GM08714 (cell line): ENCODE measurements around the gene TSHZ3.

ENCODE experiments used
- H3K4me3 ChIP-seq: fragments of 200-500 bp; sonication (Bioruptor generic); 2 replicates; pipeline ENCODE4 v1.5.1; 2014; ENCODE audit warnings: mild to moderate bottlenecking, low read length, inconsistent platforms
- ZNF274 ChIP-seq: IDR thresholded peaks from 2 replicates; pipeline ENCODE4 v1.6.1; 2012; ENCODE audit warnings: mild to moderate bottlenecking, low read depth, low read length

TSHZ3 gene

GRCh38 chr19:31351056-31351854, 2.0 kb upstream of the TSHZ3 start:
- no peak for TF ChIP-seq ZNF274
- H3K4me3 ChIP-seq, result peak overlapping the region; percentile 66

- H3K4me3 ChIP-seq, result peak overlapping the region; percentile 66
- no peak for TF ChIP-seq ZNF274
These were observed 1.4 kb upstream of the TSHZ3 start for GRCh38 chr19:31350693-31351055.

- peak overlapping the region; percentile 66 for H3K4me3 ChIP-seq
- no peak for TF ChIP-seq ZNF274
These were observed 927 bp upstream of the TSHZ3 start for GRCh38 chr19:31350033-31350692.

GRCh38 chr19:31348481-31349159, 616 bp downstream of the TSHZ3 start:
- peak overlapping the region; percentile 45; the same call in 1 of the 2 replicates for H3K4me3 ChIP-seq
- TF ChIP-seq ZNF274, result no peak

GRCh38 chr19:31347828-31348392, 1.3 kb downstream of the TSHZ3 start:
- H3K4me3 ChIP-seq, result no peak overlapping the region; the same call in 1 of the 2 replicates

GRCh38 chr19:31347354-31347753, 1.9 kb downstream of the TSHZ3 start:
- TF ChIP-seq ZNF274, result no peak
- no peak overlapping the region for H3K4me3 ChIP-seq

More at GRCh38 chr19:31347828-31348392, 1.3 kb downstream of the TSHZ3 start:
- TF ChIP-seq ZNF274, result no peak

- H3K4me3 ChIP-seq, result no peak overlapping the region
- no peak for TF ChIP-seq ZNF274
These were observed 2.8 kb downstream of the TSHZ3 start for GRCh38 chr19:31346184-31347059.

GRCh38 chr19:31344403-31344802, 4.8 kb downstream of the TSHZ3 start:
- no peak for TF ChIP-seq ZNF274
- no peak overlapping the region for H3K4me3 ChIP-seq

- H3K4me3 ChIP-seq, result no peak overlapping the region
These were observed 6.3 kb downstream of the TSHZ3 start for GRCh38 chr19:31342926-31343325.

GRCh38 chr19:31340042-31341025, 8.9 kb downstream of the TSHZ3 start:
- no peak overlapping the region for H3K4me3 ChIP-seq
- TF ChIP-seq ZNF274, result no peak

More at GRCh38 chr19:31342926-31343325, 6.3 kb downstream of the TSHZ3 start:
- TF ChIP-seq ZNF274, result no peak

- no peak for TF ChIP-seq ZNF274
- no peak overlapping the region for H3K4me3 ChIP-seq
These were observed 9.8 kb downstream of the TSHZ3 start for GRCh38 chr19:31339411-31339810.

GRCh38 chr19:31338069-31338776, 11.0 kb downstream of the TSHZ3 start:
- no peak for TF ChIP-seq ZNF274
- H3K4me3 ChIP-seq, result no peak overlapping the region
